HG03565 (cell line): Measurements from ENCODE around the gene OR14A2.
"Not testable (repeated sequence)": the region's sequence is repeated elsewhere in the genome, so short reads cannot be mapped to it uniquely, and the experiment has no call there.

Source experiments
- ATAC-seq: cut with Tn5 transposase; IDR thresholded peaks from one replicate; pipeline ENCODE4 v1.9.1; 2021; ENCODE audit warnings: mild to moderate bottlenecking, moderate library complexity; ENCODE audit not compliant: unreplicated experiment

The OR14A2 gene

GRCh38 chr1:247748041-247748440 is at the start of gene OR14A2:
Gene OR14A2 (minus strand): TSS chr1:247748141.
- ATAC-seq: no peak

GRCh38 chr1:247797518-247797917 is 49.6 kb upstream of the OR14A2 start:
- no peak for ATAC-seq

GRCh38 chr1:247769603-247770002 is 21.7 kb upstream of the OR14A2 start:
- ATAC-seq: no peak

GRCh38 chr1:247760456-247760855 is 12.5 kb upstream of the OR14A2 start, which contains the start of gene OR1C1:
Gene OR1C1 (minus strand): TSS chr1:247760556. CDS start chr1:247758406, 2,150 bp downstream.
- no peak for ATAC-seq

- not testable (repeated sequence) for ATAC-seq
These were observed 6.4 kb upstream of the OR14A2 start for GRCh38 chr1:247754311-247754710.

GRCh38 chr1:247749870-247750269 is 1.9 kb upstream of the OR14A2 start:
- no peak for ATAC-seq

- no peak for ATAC-seq
These were observed 325 bp downstream of the OR14A2 start for GRCh38 chr1:247747616-247748015.

- no peak for ATAC-seq
These were observed 1.5 kb downstream of the OR14A2 start for GRCh38 chr1:247746391-247746935.

- ATAC-seq: not testable (repeated sequence)
These were observed 5.7 kb downstream of the OR14A2 start for GRCh38 chr1:247742215-247742760.

- no peak for ATAC-seq
These were observed 6.2 kb downstream of the OR14A2 start for GRCh38 chr1:247741756-247742155.

GRCh38 chr1:247740721-247741120 is 7.2 kb downstream of the OR14A2 start:
- no peak for ATAC-seq

GRCh38 chr1:247738315-247738714 is 9.6 kb downstream of the OR14A2 start, which contains the start of gene OR14K1:
Gene OR14K1 (plus strand): TSS chr1:247738615. CDS start chr1:247738615, 0 bp downstream.
- ATAC-seq: no peak

GRCh38 chr1:247721222-247721621 is 26.7 kb downstream of the OR14A2 start:
- ATAC-seq: no peak

GRCh38 chr1:247716546-247716945 is 31.4 kb downstream of the OR14A2 start, which contains the start of gene OR6F1:
Gene OR6F1 (minus strand): TSS chr1:247716646. CDS start chr1:247712755, 3,891 bp downstream.
- no peak for ATAC-seq

- ATAC-seq: no peak
These were observed 34.2 kb downstream of the OR14A2 start for GRCh38 chr1:247713753-247714152.

GRCh38 chr1:247710681-247711080 is 37.3 kb downstream of the OR14A2 start:
- ATAC-seq: not testable (repeated sequence)

GRCh38 chr1:247701338-247701737 is 46.6 kb downstream of the OR14A2 start:
- ATAC-seq: no peak

- ATAC-seq: peak; percentile 92
These were observed 66.5 kb downstream of the OR14A2 start for GRCh38 chr1:247681288-247681897.

GRCh38 chr1:247680171-247680570 is 67.8 kb downstream of the OR14A2 start:
- no peak for ATAC-seq

- ATAC-seq: no peak
These were observed 68.3 kb downstream of the OR14A2 start, which contains the start of gene OR13G1 for GRCh38 chr1:247679639-247680038. Gene OR13G1 (minus strand): TSS chr1:247679739. CDS start chr1:247673041, 6,698 bp downstream.
